ENCODE measurements around the gene GP2. TPM values are rescaled to one million over a fixed set of nuclear protein-coding genes. Genes with fewer than 3 reads are reported as not detected.

The GP2 gene
- total and polyA plus RNA-seq, 2 donors (not counting 1 experiment from before 2014, with no cell fraction given): not detected

GRCh38 chr16:20307240-20307671 is 20.1 kb downstream of the GP2 start:
- Histone ChIP-seq H3K9me3 (ENCODE audit: control insufficient read depth, insufficient read depth, low read depth, low read length) (no peaks in the 10 kb centered on the region), H3K9ac (ENCODE audit: insufficient read depth, low read length) (no peak overlapping the region), H2AFZ (ENCODE audit: low read length) (no peak overlapping the region), H3K4me1 (ENCODE audit: control insufficient read depth, extremely low read depth, insufficient read depth, low read length) (no peaks in the 10 kb centered on the region), H3K4me2 (ENCODE audit: extremely low read depth, insufficient read depth, low read length) (no peak overlapping the region), H3K79me2 (ENCODE audit: control insufficient read depth, insufficient read depth, low read length) (no peaks in the 10 kb centered on the region), H3K36me3 (ENCODE audit: control insufficient read depth, insufficient read depth, low read length) (no peaks in the 10 kb centered on the region), H4K20me1 (ENCODE audit: control insufficient read depth, extremely low read depth, insufficient read depth, low read length) (no peaks in the 10 kb centered on the region), H3K4me3 (replicated peaks in 1 of 4; ENCODE audit: control extremely low read depth in 1 of 4, insufficient read depth in 1 of 4, low read depth in 3 of 4, low read length in 4 of 4) (no peak overlapping the region), H3K27ac (ENCODE audit: insufficient read depth, low read length) (no peak overlapping the region), H3K27me3 (ENCODE audit: control insufficient read depth, insufficient read depth, low read length) (no peaks in the 10 kb centered on the region)
- no peak for TF ChIP-seq CTCF (conservative IDR thresholded peaks at IDR 0.05 in 1 of 2, IDR thresholded peaks at IDR 0.05 in 1 of 2; ENCODE audit: low read depth in 1 of 2, low read length in 2 of 2)
- no peak for TF ChIP-seq EZH2 (IDR thresholded peaks at IDR 0.05; ENCODE audit: low read length, missing control alignments)
- no peak for DNase-seq (ENCODE audit: low read depth in 2 of 2)

GRCh38 chr16:20306401-20306800 is 20.9 kb downstream of the GP2 start:
- no peak for DNase-seq (ENCODE audit: low read depth in 2 of 2)
- Histone ChIP-seq H3K9me3 (ENCODE audit: control insufficient read depth, insufficient read depth, low read depth, low read length) (no peaks in the 10 kb centered on the region), H3K4me2 (ENCODE audit: extremely low read depth, insufficient read depth, low read length) (no peak overlapping the region), H3K4me3 (replicated peaks in 1 of 4; ENCODE audit: control extremely low read depth in 1 of 4, insufficient read depth in 1 of 4, low read depth in 3 of 4, low read length in 4 of 4) (no peak overlapping the region), H2AFZ (ENCODE audit: low read length) (no peak overlapping the region), H3K9ac (ENCODE audit: insufficient read depth, low read length) (no peak overlapping the region), H3K4me1 (ENCODE audit: control insufficient read depth, extremely low read depth, insufficient read depth, low read length) (no peaks in the 10 kb centered on the region), H4K20me1 (ENCODE audit: control insufficient read depth, extremely low read depth, insufficient read depth, low read length) (no peaks in the 10 kb centered on the region), H3K36me3 (ENCODE audit: control insufficient read depth, insufficient read depth, low read length) (no peaks in the 10 kb centered on the region), H3K27ac (ENCODE audit: insufficient read depth, low read length) (no peak overlapping the region), H3K79me2 (ENCODE audit: control insufficient read depth, insufficient read depth, low read length) (no peaks in the 10 kb centered on the region), H3K27me3 (ENCODE audit: control insufficient read depth, insufficient read depth, low read length) (no peaks in the 10 kb centered on the region)
- TF ChIP-seq CTCF (conservative IDR thresholded peaks at IDR 0.05 in 1 of 2, IDR thresholded peaks at IDR 0.05 in 1 of 2; ENCODE audit: low read depth in 1 of 2, low read length in 2 of 2): no peak
- TF ChIP-seq EZH2 (IDR thresholded peaks at IDR 0.05; ENCODE audit: low read length, missing control alignments): no peak

- Histone ChIP-seq H3K4me2 (ENCODE audit: extremely low read depth, insufficient read depth, low read length) (no peak overlapping the region), H4K20me1 (ENCODE audit: control insufficient read depth, extremely low read depth, insufficient read depth, low read length) (no peaks in the 10 kb centered on the region), H3K79me2 (ENCODE audit: control insufficient read depth, insufficient read depth, low read length) (no peaks in the 10 kb centered on the region), H2AFZ (ENCODE audit: low read length) (no peak overlapping the region), H3K36me3 (ENCODE audit: control insufficient read depth, insufficient read depth, low read length) (no peaks in the 10 kb centered on the region), H3K4me3 (replicated peaks in 1 of 4; ENCODE audit: control extremely low read depth in 1 of 4, insufficient read depth in 1 of 4, low read depth in 3 of 4, low read length in 4 of 4) (no peak overlapping the region), H3K9me3 (ENCODE audit: control insufficient read depth, insufficient read depth, low read depth, low read length) (no peaks in the 10 kb centered on the region), H3K9ac (ENCODE audit: insufficient read depth, low read length) (no peak overlapping the region), H3K27ac (ENCODE audit: insufficient read depth, low read length) (no peak overlapping the region), H3K4me1 (ENCODE audit: control insufficient read depth, extremely low read depth, insufficient read depth, low read length) (no peaks in the 10 kb centered on the region), H3K27me3 (ENCODE audit: control insufficient read depth, insufficient read depth, low read length) (no peaks in the 10 kb centered on the region)
- TF ChIP-seq CTCF (conservative IDR thresholded peaks at IDR 0.05 in 1 of 2, IDR thresholded peaks at IDR 0.05 in 1 of 2; ENCODE audit: low read depth in 1 of 2, low read length in 2 of 2) (no peak), EZH2 (IDR thresholded peaks at IDR 0.05; ENCODE audit: low read length, missing control alignments) (no peak)
- no peak for DNase-seq (ENCODE audit: low read depth in 2 of 2)
Observed at GRCh38 chr16:20303012-20303411, 24.3 kb downstream of the GP2 start.

All from fibroblast of lung (primary cell).